Measurements from ENCODE around the gene ZNF174. TPM values are rescaled to one million over a fixed set of nuclear protein-coding genes. Genes with fewer than 3 reads are reported as not detected.

ZNF174 gene
- total RNA-seq (2021) = 12.2 and 13.7 TPM in 2 replicates
- percentile 64 among the genes with signal in this experiment for Bru-seq, nascent RNA
- percentile 72 among the genes with signal in this experiment for BruChase-seq, experiment 1, labeled RNA remaining after a 2-hour chase
- BruChase-seq, experiment 2, labeled RNA remaining after a 6-hour chase = percentile 61 among the genes with signal in this experiment
- long read RNA-seq, transcript ZNF174-202 (3 exons, 1,557 nt) = minor isoform, 8 of 30 reads
- long read RNA-seq, transcript ZNF174-201 (3 exons, 2,260 nt) = major isoform, 16 of 30 reads
- long read RNA-seq, partial matches to known transcripts = 0 of 30 reads
- long read RNA-seq, other reads (novel, unspliced or antisense) = 0 of 30 reads

DNA sequence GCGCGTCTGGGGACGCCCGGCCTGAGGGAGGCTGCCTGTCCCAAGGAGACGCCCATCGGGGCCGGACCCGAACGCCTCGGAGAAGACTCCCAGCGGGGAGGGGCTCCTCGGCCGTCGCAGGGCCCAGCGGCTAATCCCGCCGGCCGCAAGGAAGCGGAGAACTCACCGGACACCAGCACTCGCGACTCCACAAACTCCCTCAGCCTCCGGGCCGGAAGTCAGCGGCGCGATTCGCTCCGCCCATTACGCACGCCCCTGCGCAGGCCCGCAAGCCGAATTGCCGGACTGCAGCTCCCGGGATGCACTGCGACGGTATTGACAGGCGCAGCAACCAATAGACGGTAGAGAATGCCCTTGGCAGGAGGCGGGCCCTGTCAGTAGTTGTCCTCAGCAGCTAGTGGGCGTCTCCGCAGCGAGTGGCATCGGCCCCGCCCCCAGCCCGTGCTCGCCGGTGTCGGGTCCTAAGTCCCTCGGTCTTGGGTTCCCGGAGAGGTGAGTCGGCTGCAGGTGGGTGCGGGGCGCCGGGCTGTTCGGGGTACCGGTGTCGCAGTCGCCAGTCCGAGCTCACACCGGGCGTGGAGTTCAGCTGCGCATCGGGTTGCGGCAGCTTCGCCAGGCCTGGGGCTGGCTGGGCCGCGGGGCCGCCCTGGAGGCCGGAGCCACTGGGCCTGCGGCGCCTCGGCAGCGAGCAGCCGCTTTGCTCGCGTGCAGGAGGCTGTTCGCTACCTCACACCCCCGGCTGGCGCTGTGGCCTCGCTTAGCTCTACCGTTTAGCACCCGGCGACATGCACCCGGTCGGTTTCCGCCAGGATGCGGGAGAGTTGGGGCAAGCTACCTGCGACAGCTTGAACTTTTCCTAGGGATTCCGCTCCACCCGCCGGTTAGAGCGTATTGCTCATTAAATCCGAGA lies at the start of gene ZNF174, which contains the start of gene ZSCAN32:
TSS of gene ZNF174 (plus strand) at position 437 of the 910 bp plus-strand sequence. CDS start 790 bp downstream, outside the sequence.
TSS of gene ZSCAN32 (minus strand) at position 226 of the 910 bp plus-strand sequence. CDS start 3,447 bp downstream, outside the sequence.
- no peaks in the 10 kb centered on the region for H3K4me1 ChIP-seq (ENCODE audit: insufficient read depth, low read length, poor library complexity, severe bottlenecking)
- DNase-seq (ENCODE audit: low spot score) = peak; percentile 99
- CTCF ChIA-PET = no interaction called here
- H3K36me3 ChIP-seq (ENCODE audit: insufficient read depth, low read length, poor library complexity, severe bottlenecking) = peaks cover 45% of the 10 kb centered on the region
- peak within 1 kb of the TSS; percentile 76 for H3K27ac ChIP-seq (ENCODE audit: low read depth, low read length, poor library complexity, severe bottlenecking)
- intact Hi-C loops (cut with micrococcal nuclease; ENCODE audit: unreplicated experiment) = no loop called here
- no peak for TF ChIP-seq EZH2 (IDR thresholded peaks at IDR 0.05; ENCODE audit: borderline replicate concordance, low read depth, low read length, poor library complexity, severe bottlenecking)
- TF ChIP-seq, protein P1, sequence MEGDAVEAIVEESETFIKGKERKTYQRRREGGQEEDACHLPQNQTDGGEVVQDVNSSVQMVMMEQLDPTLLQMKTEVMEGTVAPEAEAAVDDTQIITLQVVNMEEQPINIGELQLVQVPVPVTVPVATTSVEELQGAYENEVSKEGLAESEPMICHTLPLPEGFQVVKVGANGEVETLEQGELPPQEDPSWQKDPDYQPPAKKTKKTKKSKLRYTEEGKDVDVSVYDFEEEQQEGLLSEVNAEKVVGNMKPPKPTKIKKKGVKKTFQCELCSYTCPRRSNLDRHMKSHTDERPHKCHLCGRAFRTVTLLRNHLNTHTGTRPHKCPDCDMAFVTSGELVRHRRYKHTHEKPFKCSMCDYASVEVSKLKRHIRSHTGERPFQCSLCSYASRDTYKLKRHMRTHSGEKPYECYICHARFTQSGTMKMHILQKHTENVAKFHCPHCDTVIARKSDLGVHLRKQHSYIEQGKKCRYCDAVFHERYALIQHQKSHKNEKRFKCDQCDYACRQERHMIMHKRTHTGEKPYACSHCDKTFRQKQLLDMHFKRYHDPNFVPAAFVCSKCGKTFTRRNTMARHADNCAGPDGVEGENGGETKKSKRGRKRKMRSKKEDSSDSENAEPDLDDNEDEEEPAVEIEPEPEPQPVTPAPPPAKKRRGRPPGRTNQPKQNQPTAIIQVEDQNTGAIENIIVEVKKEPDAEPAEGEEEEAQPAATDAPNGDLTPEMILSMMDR (conservative IDR thresholded peaks at IDR 0.05; ENCODE audit: low read depth, low read length) = no peak
- TSS peak; percentile 51 for BruUV-seq (replicated peaks)
- POLR2A ChIA-PET (ENCODE audit: low non-redundant PET) = interaction anchor here (0.6 kb wide), 1 partner anchor 250 kb away, joined by 3 read pairs; no protein-coding TSS in a partner anchor
- H3K4me3 ChIP-seq (ENCODE audit: low read depth, low read length, poor library complexity, severe bottlenecking) = peak within 1 kb of the TSS; percentile 75
- peaks cover 41% of the 10 kb centered on the region for H3K9me3 ChIP-seq (ENCODE audit: low read depth, low read length, poor library complexity, severe bottlenecking)
- no peaks in the 10 kb centered on the region for H3K27me3 ChIP-seq (replicated peaks; ENCODE audit: insufficient read depth, low read depth, low read length, poor library complexity)

DNA sequence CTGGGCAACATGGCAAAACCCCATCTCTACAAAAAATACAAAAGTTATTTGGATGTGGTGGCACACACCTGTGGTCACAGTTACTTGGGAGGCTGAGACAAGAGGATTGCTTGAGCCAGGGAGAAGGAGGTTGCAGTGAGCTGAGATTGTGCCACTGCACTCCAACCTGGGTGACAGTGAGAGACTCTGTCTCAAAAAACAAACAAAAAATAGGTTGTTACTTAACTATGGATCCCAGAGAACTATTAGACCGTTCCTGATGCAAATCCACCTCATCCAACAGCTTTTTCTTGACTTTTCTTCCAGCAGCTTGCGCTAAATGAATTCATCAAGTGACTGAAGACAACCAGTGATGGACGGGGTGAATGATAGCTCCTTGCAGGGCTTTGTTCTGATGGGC lies 45.4 kb upstream of the ZNF174 start, which contains the start of gene OR2C1:
TSS of gene OR2C1 (plus strand) at position 301 of the 400 bp plus-strand sequence. CDS start at position 353, 52 bp downstream.
- Histone ChIP-seq H3K4me1 (ENCODE audit: insufficient read depth, low read length, poor library complexity, severe bottlenecking) (no peaks in the 10 kb centered on the region), H3K36me3 (ENCODE audit: insufficient read depth, low read length, poor library complexity, severe bottlenecking) (no peaks in the 10 kb centered on the region), H3K4me3 (ENCODE audit: low read depth, low read length, poor library complexity, severe bottlenecking) (no peak within 1 kb of the TSS), H3K27me3 (replicated peaks; ENCODE audit: insufficient read depth, low read depth, low read length, poor library complexity) (peaks cover 4% of the 10 kb centered on the region), H3K27ac (ENCODE audit: low read depth, low read length, poor library complexity, severe bottlenecking) (no peak within 1 kb of the TSS), H3K9me3 (ENCODE audit: low read depth, low read length, poor library complexity, severe bottlenecking) (no peaks in the 10 kb centered on the region)
- DNase-seq (ENCODE audit: low spot score) = no peak
- ChIA-PET CTCF (no interaction called here), POLR2A (ENCODE audit: low non-redundant PET) (no interaction called here)
- TF ChIP-seq, protein P1 (conservative IDR thresholded peaks at IDR 0.05; ENCODE audit: low read depth, low read length) = no peak
- TF ChIP-seq EZH2 (IDR thresholded peaks at IDR 0.05; ENCODE audit: borderline replicate concordance, low read depth, low read length, poor library complexity, severe bottlenecking) = no peak
- no TSS peak for BruUV-seq (replicated peaks)
- intact Hi-C loops (cut with micrococcal nuclease; ENCODE audit: unreplicated experiment) = no loop called here

DNA sequence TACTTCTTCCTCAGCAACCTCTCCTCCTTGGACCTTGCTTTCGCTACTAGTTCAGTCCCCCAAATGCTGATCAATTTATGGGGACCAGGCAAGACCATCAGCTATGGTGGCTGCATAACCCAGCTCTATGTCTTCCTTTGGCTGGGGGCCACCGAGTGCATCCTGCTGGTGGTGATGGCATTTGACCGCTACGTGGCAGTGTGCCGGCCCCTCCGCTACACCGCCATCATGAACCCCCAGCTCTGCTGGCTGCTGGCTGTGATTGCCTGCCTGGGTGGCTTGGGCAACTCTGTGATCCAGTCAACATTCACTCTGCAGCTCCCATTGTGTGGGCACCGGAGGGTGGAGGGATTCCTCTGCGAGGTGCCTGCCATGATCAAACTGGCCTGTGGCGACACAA lies 44.9 kb upstream of the ZNF174 start:
- BruUV-seq (replicated peaks) = no TSS peak
- ChIA-PET CTCF (no interaction called here), POLR2A (ENCODE audit: low non-redundant PET) (no interaction called here)
- TF ChIP-seq, protein P1 (conservative IDR thresholded peaks at IDR 0.05; ENCODE audit: low read depth, low read length) = no peak
- no peak for TF ChIP-seq EZH2 (IDR thresholded peaks at IDR 0.05; ENCODE audit: borderline replicate concordance, low read depth, low read length, poor library complexity, severe bottlenecking)
- intact Hi-C loops (cut with micrococcal nuclease; ENCODE audit: unreplicated experiment) = no loop called here
- no peaks in the 10 kb centered on the region for H3K4me1 ChIP-seq (ENCODE audit: insufficient read depth, low read length, poor library complexity, severe bottlenecking)
- H3K27me3 ChIP-seq (replicated peaks; ENCODE audit: insufficient read depth, low read depth, low read length, poor library complexity) = peaks cover 9% of the 10 kb centered on the region
- DNase-seq (ENCODE audit: low spot score) = no peak
- H3K4me3 ChIP-seq (ENCODE audit: low read depth, low read length, poor library complexity, severe bottlenecking) = no peak overlapping the region
- H3K27ac ChIP-seq (ENCODE audit: low read depth, low read length, poor library complexity, severe bottlenecking) = no peak overlapping the region
- no peaks in the 10 kb centered on the region for H3K36me3 ChIP-seq (ENCODE audit: insufficient read depth, low read length, poor library complexity, severe bottlenecking)
- no peaks in the 10 kb centered on the region for H3K9me3 ChIP-seq (ENCODE audit: low read depth, low read length, poor library complexity, severe bottlenecking)

All from A673 (cell line).